HepG2 (cell line): ENCODE measurements around the gene MROH2A. TPM values are rescaled to one million over a fixed set of nuclear protein-coding genes. Genes with fewer than 3 reads are reported as not detected.

Experiments used
- ATAC-seq: fragments of 200-7000 bp; cut with Tn5 transposase; 3 replicates; pipeline ENCODE4 v1.9.1; 2020; ENCODE audit warnings: mild to moderate bottlenecking, moderate library complexity
- BruUV-seq: library from RNA; stranded (reverse); fragments of 400-500 nt; replicated peaks from 2 replicates; lab custom pipeline; 2021; lab: Mats Ljungman, UMichigan
- CTCF ChIA-PET: fragments of 300-600 bp; formaldehyde crosslinking; extraction: SDS; loops from one replicate; lab custom pipeline; 2021; ENCODE audit warnings: low total read pairs, inconsistent platforms, low intra/inter-chr PET ratio; lab: Yijun Ruan, JAX
- POLR2A ChIA-PET: fragments of 350-600 bp; sonication (Branson Sonifier 250); formaldehyde crosslinking; loops from one replicate; lab custom pipeline; 2020; ENCODE audit warnings: antibody characterized with exemption, inconsistent platforms; lab: Yijun Ruan, JAX
- DNase-seq: peaks from one replicate; pipeline ENCODE4 v3.0.0-alpha.2; 2015; ENCODE audit warnings: low spot score
- FAIRE-seq: peaks from 3 replicates; lab custom pipeline; 2011; peaks lifted over from hg19 to GRCh38; lab: Jason Lieb, UNC
- H2AFZ ChIP-seq: one replicate; pipeline ENCODE4 v1.6.1; 2011; ENCODE audit warnings: low read length, inconsistent platforms
- H3K27ac ChIP-seq: fragments of 300-600 bp; 3 replicates; pipeline ENCODE4 v1.8.0; 2011; ENCODE audit warnings: mixed run types, mild to moderate bottlenecking, mixed read lengths, low read length, inconsistent platforms; ENCODE audit not compliant: insufficient read depth; ENCODE audit errors: extremely low read length
- H3K27me3 ChIP-seq, 2 experiments: fragments of 200-600 bp in 1 of 2; 2 replicates in 1 of 2; 3 replicates in 1 of 2; pipeline versions ENCODE4 v1.6.0 to v1.8.0; 2011; ENCODE audit warnings: low read length in 2 of 2, mild to moderate bottlenecking in 2 of 2, moderate library complexity in 2 of 2, inconsistent platforms in 1 of 2; ENCODE audit not compliant: insufficient read depth in 2 of 2, control insufficient read depth in 1 of 2
- H3K36me3 ChIP-seq, 2 experiments: fragments of 200-600 bp in 1 of 2; replicated peaks in 1 of 2; 2 replicates in 1 of 2; 3 replicates in 1 of 2; pipeline versions ENCODE4 v1.5.1 to v1.8.0; 2011; ENCODE audit warnings: low read length in 2 of 2, inconsistent platforms in 1 of 2; ENCODE audit not compliant: insufficient read depth in 2 of 2, control insufficient read depth in 1 of 2
- H3K4me1 ChIP-seq: 2 replicates; pipeline ENCODE4 v1.5.1; 2012; ENCODE audit warnings: low read length, inconsistent platforms; ENCODE audit not compliant: insufficient read depth
- H3K4me2 ChIP-seq: 2 replicates; pipeline ENCODE4 v1.6.0; 2011; ENCODE audit warnings: low read depth, low read length, inconsistent platforms
- H3K4me3 ChIP-seq, 3 experiments: fragments of 200-600 bp in 1 of 3; sonication (generic), shearing (Covaris generic) in 1 of 3; replicated peaks in 1 of 3; 2 replicates each; pipeline ENCODE4 v1.5.1; 2011 to 2016; ENCODE audit warnings: low read length in 3 of 3, inconsistent platforms in 2 of 3, low read depth in 2 of 3, mild to moderate bottlenecking in 2 of 3, control low read depth in 1 of 3, mixed read lengths in 1 of 3; ENCODE audit not compliant: insufficient read depth in 1 of 3
- H3K79me2 ChIP-seq: one replicate; pipeline ENCODE4 v1.6.1; 2011; ENCODE audit warnings: low read length, inconsistent platforms; ENCODE audit not compliant: insufficient read depth
- H3K9ac ChIP-seq: 2 replicates; pipeline ENCODE4 v1.6.0; 2011; ENCODE audit warnings: mild to moderate bottlenecking, low read depth, low read length, inconsistent platforms; ENCODE audit not compliant: insufficient read depth
- H3K9me3 ChIP-seq: 2 replicates; pipeline ENCODE4 v1.5.1; 2012; ENCODE audit warnings: mild to moderate bottlenecking, low read length
- H4K20me1 ChIP-seq: 2 replicates; pipeline ENCODE4 v1.6.0; 2011; ENCODE audit warnings: inconsistent platforms, mild to moderate bottlenecking, low read length, moderate library complexity; ENCODE audit not compliant: insufficient read depth
- ARID2 ChIP-seq: sonication (generic); formaldehyde crosslinking; IDR thresholded peaks from 2 replicates; pipeline ENCODE4 v1.8.1; 2022; ENCODE audit warnings: mild to moderate bottlenecking, missing genetic modification reagents, borderline replicate concordance
- BHLHE40 ChIP-seq: IDR thresholded peaks from 2 replicates; pipeline ENCODE4 v1.6.1; 2011; ENCODE audit warnings: low read length, improper control_type of control experiment
- ETV5 ChIP-seq: IDR thresholded peaks from 2 replicates; pipeline ENCODE4 v1.6.1; 2018; ENCODE audit warnings: missing biosample characterization, missing genetic modification reagents, inconsistent platforms, borderline replicate concordance
- GATAD2A ChIP-seq: IDR thresholded peaks from 2 replicates; pipeline ENCODE4 v1.6.1; 2016
- HNF1A ChIP-seq, 2 experiments: sonication (generic) in 1 of 2; formaldehyde crosslinking in 1 of 2; IDR thresholded peaks; 2 replicates each; pipeline versions ENCODE4 v1.4.0 to v1.6.1; 2016 to 2020; ENCODE audit warnings: borderline replicate concordance in 1 of 2, low read depth in 1 of 2, mild to moderate bottlenecking in 1 of 2, missing genetic modification reagents in 1 of 2
- MAFF ChIP-seq: IDR thresholded peaks from 2 replicates; pipeline ENCODE4 v1.6.1; 2011; ENCODE audit warnings: low read depth, low read length, improper control_type of control experiment
- MAFK ChIP-seq, 2 experiments: IDR thresholded peaks in 1 of 2; conservative IDR thresholded peaks in 1 of 2; 2 replicates each; pipeline ENCODE4 v1.6.1; 2011; ENCODE audit warnings: improper control_type of control experiment in 2 of 2, low read length in 2 of 2
- MZF1 ChIP-seq: sonication (generic); formaldehyde crosslinking; IDR thresholded peaks from 2 replicates; pipeline ENCODE4 v1.8.1; 2023; ENCODE audit warnings: mild to moderate bottlenecking, missing genetic modification reagents, borderline replicate concordance
- NCOR1 ChIP-seq: fragments of 200-600 bp; sonication (generic); IDR thresholded peaks from 2 replicates; pipeline ENCODE4 v1.7.0; 2017; ENCODE audit warnings: antibody characterized with exemption, low read length, borderline replicate concordance
- PHF21A ChIP-seq: sonication (generic); formaldehyde crosslinking; IDR thresholded peaks from 2 replicates; pipeline ENCODE4 v1.5.0; 2020; ENCODE audit warnings: mild to moderate bottlenecking, missing genetic modification reagents
- STAG1 ChIP-seq: sonication (generic); formaldehyde crosslinking; IDR thresholded peaks from 2 replicates; pipeline ENCODE4 v1.4.0; 2020; ENCODE audit warnings: missing genetic modification reagents
- STAT5B ChIP-seq: sonication (generic); formaldehyde crosslinking; IDR thresholded peaks from 2 replicates; pipeline ENCODE4 v1.4.0; 2020; ENCODE audit warnings: missing genetic modification reagents
- ZBTB38 ChIP-seq: sonication (generic); formaldehyde crosslinking; IDR thresholded peaks from 2 replicates; pipeline ENCODE4 v1.5.1; 2020; ENCODE audit warnings: mild to moderate bottlenecking, missing genetic modification reagents
- whole genome bisulfite sequencing: methylation state at CpG from one replicate; pipeline ENCODE4 v1.1.6; 2017; ENCODE audit warnings: low lambda C conversion rate; 5-methylcytosine and 5-hydroxymethylcytosine counted together
- in situ Hi-C: cut with HindIII; loops from 2 replicates; pipeline ENCODE4 v1.10.0; 2017; ENCODE audit warnings: low pct_unique_long_range_greater_than_20kb; ENCODE audit not compliant: extremely low pct_ligation_motif_present
- intact Hi-C: fragments of 100-400 bp; cut with micrococcal nuclease; formaldehyde crosslinking; loops from one replicate; pipeline ENCODE4 v1.10.0; 2022; ENCODE audit not compliant: unreplicated experiment
- polyA plus RNA-seq, 8 experiments: library from polyadenylated mRNA; depleted of rRNA in 3 of 8; stranded (reverse) in 7 of 8; unstranded in 1 of 8; fragments of >200 nt; fragmentation: Illumina TruSeq in 4 of 8; extraction: Trizol in 4 of 8; gene quantifications; 2 replicates each; pipeline versions ENCODE4 v1.2.1 to v1.2.3, GENCODE V29; 2011 to 2016; ENCODE audit warnings: low read depth in 4 of 8, missing spikeins in 1 of 8, mixed read lengths in 1 of 8; ENCODE audit not compliant: insufficient read depth in 1 of 8
- total RNA-seq, 5 experiments: library from RNA; depleted of rRNA; stranded (reverse); fragments of >200 nt; fragmentation: Illumina TruSeq; extraction: Trizol; gene quantifications; 2 replicates each; pipeline ENCODE4 v1.2.3, GENCODE V29; 2016; ENCODE audit warnings: low read depth in 1 of 5
- TF ChIP-seq, protein P1 (sequence below): IDR thresholded peaks from 2 replicates; pipeline ENCODE4 v1.6.1; 2016; ENCODE audit warnings: mild to moderate bottlenecking, missing biosample characterization, missing genetic modification reagents

MROH2A gene
- total and polyA plus RNA-seq, 2 of the 13 experiments (the other 11 are each of a cell fraction or from before 2014, with no cell fraction given), result 0.03 to 0.04 TPM

DNA sequence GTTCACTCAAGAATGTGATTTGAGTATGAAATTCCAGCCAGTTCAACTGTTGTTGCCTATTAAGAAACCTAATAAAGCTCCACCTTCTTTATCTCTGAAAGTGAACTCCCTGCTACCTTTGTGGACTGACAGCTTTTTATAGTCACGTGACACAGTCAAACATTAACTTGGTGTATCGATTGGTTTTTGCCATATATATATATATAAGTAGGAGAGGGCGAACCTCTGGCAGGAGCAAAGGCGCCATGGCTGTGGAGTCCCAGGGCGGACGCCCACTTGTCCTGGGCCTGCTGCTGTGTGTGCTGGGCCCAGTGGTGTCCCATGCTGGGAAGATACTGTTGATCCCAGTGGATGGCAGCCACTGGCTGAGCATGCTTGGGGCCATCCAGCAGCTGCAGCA lies 18.1 kb upstream of the MROH2A start, which contains the start of gene UGT1A1 (continued):
- TF ChIP-seq NCOR1 (peak; percentile 25; the same call in 1 of the 2 replicates), ZBTB38 (peak; percentile 34; the same call in 1 of the 2 replicates), BHLHE40 (0 out of 2 replicates have a peak, but pooled peaks have one; percentile 16), MZF1 (CRISPR knock-in tag) (no peak), HNF1A (IDR thresholded peaks at IDR 0.05; ENCODE audit: low read depth) (peak; percentile 79), HNF1A (CRISPR knock-in tag; IDR thresholded peaks at IDR 0.05; ENCODE audit: borderline replicate concordance) (no peak), GATAD2A (CRISPR knock-in tag) (0 out of 2 replicates have a peak, but pooled peaks have one; percentile 22)

DNA sequence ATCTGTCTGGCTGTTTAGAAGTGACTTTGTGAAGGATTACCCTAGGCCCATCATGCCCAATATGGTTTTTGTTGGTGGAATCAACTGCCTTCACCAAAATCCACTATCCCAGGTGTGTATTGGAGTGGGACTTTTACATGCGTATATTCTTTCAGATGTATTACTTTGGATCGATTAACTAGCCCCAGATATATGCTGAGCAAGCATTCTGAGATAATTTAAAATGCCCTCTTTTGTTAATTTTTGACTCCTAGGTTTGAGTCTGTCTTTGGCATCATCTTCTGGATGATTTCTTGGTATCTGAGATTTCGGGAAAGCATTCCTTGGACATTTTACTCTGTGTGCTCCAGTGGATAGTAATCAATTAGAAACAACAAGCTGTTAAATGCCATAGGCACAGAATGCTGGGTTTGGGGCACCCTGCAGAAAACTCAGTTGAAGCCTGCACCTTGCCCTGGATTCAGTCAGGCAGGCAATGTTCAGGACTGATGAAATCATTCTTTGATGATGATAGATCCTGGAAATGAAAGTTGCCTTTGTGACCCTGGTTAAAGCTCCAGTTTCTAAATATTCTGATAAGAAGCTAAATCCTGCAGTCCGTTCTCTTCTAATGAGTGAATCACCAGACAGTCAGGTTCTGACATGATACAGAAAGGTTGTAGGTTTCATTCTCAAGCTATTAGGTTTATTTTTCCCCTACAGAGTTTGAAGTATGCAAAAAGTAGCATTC lies 16.9 kb upstream of the MROH2A start:
- no TSS peak for BruUV-seq
- CTCF ChIA-PET, result no interaction called here
- Histone ChIP-seq H3K4me2 (no peak overlapping the region), H3K27ac (no peak overlapping the region), H3K9ac (no peak overlapping the region), H3K27me3 (peaks cover 9 to 71% of the 10 kb centered on the region in 2 experiments; a peak in 3 of 5 replicates), H3K4me1 (peaks cover 40% of the 10 kb centered on the region), H3K9me3 (no peaks in the 10 kb centered on the region), H3K36me3 (no peaks in the 10 kb centered on the region), H3K79me2 (no peaks in the 10 kb centered on the region), H3K4me3 (no peak overlapping the region), H4K20me1 (no peaks in the 10 kb centered on the region), H2AFZ (no peak overlapping the region)
- ATAC-seq, result no peak
- FAIRE-seq, result no peak
- WGBS, result 61% methylated on average over 4 of the region's 4 CpGs
- intact Hi-C loops, result no loop called here
- in situ Hi-C loops, result no loop called here
- TF ChIP-seq ARID2 (CRISPR knock-in tag), result no peak
- no peak for TF ChIP-seq ETV5
- TF ChIP-seq MAFF, result peak; percentile 94
- no peak for TF ChIP-seq STAG1
- TF ChIP-seq, protein P1, sequence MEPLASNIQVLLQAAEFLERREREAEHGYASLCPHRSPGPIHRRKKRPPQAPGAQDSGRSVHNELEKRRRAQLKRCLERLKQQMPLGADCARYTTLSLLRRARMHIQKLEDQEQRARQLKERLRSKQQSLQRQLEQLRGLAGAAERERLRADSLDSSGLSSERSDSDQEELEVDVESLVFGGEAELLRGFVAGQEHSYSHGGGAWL (CRISPR knock-in tag), result no peak
- no peak for TF ChIP-seq PHF21A (CRISPR knock-in tag)
- no peak for TF ChIP-seq MZF1 (CRISPR knock-in tag)
- TF ChIP-seq STAT5B, result no peak
- peak; percentile 92 to 97 for TF ChIP-seq MAFK (conservative IDR thresholded peaks at IDR 0.05 in 1 of 2, IDR thresholded peaks at IDR 0.05 in 1 of 2; ENCODE audit: low read length in 2 of 2)
- DNase-seq, result no peak
- POLR2A ChIA-PET, result no interaction called here
